ENCODE data around the gene GABRG3.

The GABRG3 gene

GRCh38 chr15:27330326-27330725, 359.3 kb downstream of the GABRG3 start:
- TF ChIP-seq PATZ1 (CRISPR knock-in tag; IDR thresholded peaks at IDR 0.05; ENCODE audit: borderline replicate concordance) (no peak), OSR1 (CRISPR knock-in tag; IDR thresholded peaks at IDR 0.05) (no peak), ZFP30 (CRISPR knock-in tag; IDR thresholded peaks at IDR 0.05) (no peak), POU6F1 (CRISPR knock-in tag; IDR thresholded peaks at IDR 0.05; ENCODE audit: borderline replicate concordance, low read depth) (no peak), ARNTL (CRISPR knock-in tag; IDR thresholded peaks at IDR 0.05; ENCODE audit: borderline replicate concordance, low read depth) (no peak), BACH2 (CRISPR knock-in tag; IDR thresholded peaks at IDR 0.05; ENCODE audit: borderline replicate concordance) (no peak), ZNF565 (CRISPR knock-in tag; conservative IDR thresholded peaks at IDR 0.05; ENCODE audit: low read depth) (no peak), TSHZ2 (CRISPR knock-in tag; IDR thresholded peaks at IDR 0.05) (no peak), CSRNP3 (CRISPR knock-in tag; IDR thresholded peaks at IDR 0.05) (no peak), TOX (CRISPR knock-in tag; IDR thresholded peaks at IDR 0.05; ENCODE audit: borderline replicate concordance) (no peak), GLIS3 (CRISPR knock-in tag; IDR thresholded peaks at IDR 0.05) (no peak), ESRRG (CRISPR knock-in tag; IDR thresholded peaks at IDR 0.05) (no peak), RARB (CRISPR knock-in tag; IDR thresholded peaks at IDR 0.05) (no peak), ZNF70 (CRISPR knock-in tag; IDR thresholded peaks at IDR 0.05) (no peak), ISL1 (CRISPR knock-in tag; IDR thresholded peaks at IDR 0.05) (no peak), TCF4 (CRISPR knock-in tag; IDR thresholded peaks at IDR 0.05; ENCODE audit: borderline replicate concordance) (no peak), CREB5 (CRISPR knock-in tag; IDR thresholded peaks at IDR 0.05; ENCODE audit: low read depth) (no peak), SNAI2 (CRISPR knock-in tag; IDR thresholded peaks at IDR 0.05) (no peak)

GRCh38 chr15:27336676-27337075, 365.7 kb downstream of the GABRG3 start:
- TF ChIP-seq GLIS3 (CRISPR knock-in tag; IDR thresholded peaks at IDR 0.05), result no peak
- no peak for TF ChIP-seq POU6F1 (CRISPR knock-in tag; IDR thresholded peaks at IDR 0.05; ENCODE audit: borderline replicate concordance, low read depth)
- no peak for TF ChIP-seq BACH2 (CRISPR knock-in tag; IDR thresholded peaks at IDR 0.05; ENCODE audit: borderline replicate concordance)
- TF ChIP-seq CSRNP3 (CRISPR knock-in tag; IDR thresholded peaks at IDR 0.05), result no peak
- no peak for TF ChIP-seq CSDC2 (CRISPR knock-in tag; IDR thresholded peaks at IDR 0.05)
- no peak for TF ChIP-seq ZNF8 (CRISPR knock-in tag; IDR thresholded peaks at IDR 0.05)
- TF ChIP-seq ARNTL (CRISPR knock-in tag; IDR thresholded peaks at IDR 0.05; ENCODE audit: borderline replicate concordance, low read depth), result no peak
- TF ChIP-seq ESRRG (CRISPR knock-in tag; IDR thresholded peaks at IDR 0.05), result no peak
- TF ChIP-seq TSHZ2 (CRISPR knock-in tag; IDR thresholded peaks at IDR 0.05), result no peak
- TF ChIP-seq TOX (CRISPR knock-in tag; IDR thresholded peaks at IDR 0.05; ENCODE audit: borderline replicate concordance), result no peak
- TF ChIP-seq ZNF565 (CRISPR knock-in tag; conservative IDR thresholded peaks at IDR 0.05; ENCODE audit: low read depth), result no peak
- TF ChIP-seq TCF4 (CRISPR knock-in tag; IDR thresholded peaks at IDR 0.05; ENCODE audit: borderline replicate concordance), result no peak
- no peak for TF ChIP-seq ISL1 (CRISPR knock-in tag; IDR thresholded peaks at IDR 0.05)
- ATAC-seq, result no peak

More at GRCh38 chr15:27330326-27330725, 359.3 kb downstream of the GABRG3 start:
- no peak for ATAC-seq

Data from SK-N-SH treated with all-trans-retinoic acid at 6 μM for 48 hours (cell line).